ENCODE results near the gene NRARP. TPM values are rescaled to one million over a fixed set of nuclear protein-coding genes. Genes with fewer than 3 reads are reported as not detected.
A peak's percentile ranks its signal among the peaks of the same experiment; 100 is the strongest.

NRARP gene
- total and polyA plus RNA-seq, 2 of the 13 experiments (the other 11 are each of a cell fraction or from before 2014, with no cell fraction given) = 0.22 to 0.46 TPM

- TF ChIP-seq HBP1 (CRISPR knock-in tag; IDR thresholded peaks at IDR 0.05; ENCODE audit: low read depth) = 0 out of 2 replicates have a peak, but pooled peaks have one; percentile 37
- no peak for TF ChIP-seq KAT2B (IDR thresholded peaks at IDR 0.05; ENCODE audit: borderline replicate concordance, low read depth, low read length)
- peak; percentile 49; the same call in 1 of the 2 replicates for TF ChIP-seq ZNF142 (CRISPR knock-in tag; IDR thresholded peaks at IDR 0.05)
- TF ChIP-seq ZNF792 (CRISPR knock-in tag; IDR thresholded peaks at IDR 0.05) = no peak
- TF ChIP-seq SRF (IDR thresholded peaks at IDR 0.05; ENCODE audit: low read depth, low read length) = peak; percentile 65
- no peak; the same call in 1 of the 2 replicates for TF ChIP-seq SAFB2 (CRISPR knock-in tag; IDR thresholded peaks at IDR 0.05; ENCODE audit: borderline replicate concordance, low read depth)
- TF ChIP-seq REXO4 (CRISPR knock-in tag; IDR thresholded peaks at IDR 0.05; ENCODE audit: borderline replicate concordance) = no peak
- TF ChIP-seq ZFP1 (CRISPR knock-in tag; IDR thresholded peaks at IDR 0.05) = no peak
- TF ChIP-seq MIXL1 (CRISPR knock-in tag; IDR thresholded peaks at IDR 0.05) = no peak
- TF ChIP-seq JARID2 (CRISPR knock-in tag; IDR thresholded peaks at IDR 0.05; ENCODE audit: insufficient replicate concordance) = no peak
- no peak for TF ChIP-seq FOXJ3 (CRISPR knock-in tag; IDR thresholded peaks at IDR 0.05; ENCODE audit: borderline replicate concordance)
- 0 out of 2 replicates have a peak, but pooled peaks have one; percentile 38 for TF ChIP-seq PHF21A (CRISPR knock-in tag; IDR thresholded peaks at IDR 0.05)
- TF ChIP-seq NCOR1 (IDR thresholded peaks at IDR 0.05; ENCODE audit: borderline replicate concordance, low read length) = no peak
- TF ChIP-seq ZBTB14 (CRISPR knock-in tag; IDR thresholded peaks at IDR 0.05) = peak; percentile 77
- peak; percentile 81 for TF ChIP-seq MAF1 (CRISPR knock-in tag; IDR thresholded peaks at IDR 0.05; ENCODE audit: borderline replicate concordance)
- TF ChIP-seq ZNF234 (CRISPR knock-in tag; conservative IDR thresholded peaks at IDR 0.05) = 0 out of 2 replicates have a peak, but pooled peaks have one; percentile 18
- TF ChIP-seq ZKSCAN5 (CRISPR knock-in tag; IDR thresholded peaks at IDR 0.05) = no peak
- no peak for TF ChIP-seq NONO (IDR thresholded peaks at IDR 0.05)
- TF ChIP-seq NONO (CRISPR knock-in tag; conservative IDR thresholded peaks at IDR 0.05) = peak; percentile 80; the same call in 1 of the 2 replicates
- TF ChIP-seq ZNF350 (CRISPR knock-in tag; IDR thresholded peaks at IDR 0.05; ENCODE audit: borderline replicate concordance, low read depth) = no peak
- no peak for TF ChIP-seq HDAC6 (IDR thresholded peaks at IDR 0.05; ENCODE audit: low read depth, low read length)
Observed at GRCh38 chr9:137254624-137255447, 47.2 kb downstream of the NRARP start, which contains the start of gene NELFB (continued).
